Measurements from ENCODE around the gene PHLPP1.

DNA sequence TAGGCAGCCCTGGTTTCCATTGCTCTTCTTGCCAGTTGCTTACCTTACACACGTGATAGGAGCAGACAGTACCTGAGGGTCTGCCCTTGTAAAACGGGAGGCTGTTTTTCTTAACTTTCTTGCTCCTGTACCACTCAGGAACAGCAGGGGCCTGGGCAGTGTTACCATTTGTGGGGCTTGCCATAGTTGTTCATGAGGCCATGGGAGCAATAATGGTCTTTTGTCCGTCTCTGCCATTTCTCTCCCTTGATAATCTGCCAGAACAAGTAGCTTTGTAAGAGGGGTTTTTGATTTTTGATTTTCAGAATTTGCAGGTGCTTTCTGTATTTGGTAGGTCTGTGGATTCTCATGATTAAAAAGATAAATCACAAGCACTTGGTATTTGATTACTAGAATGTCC is 259.0 kb downstream of the PHLPP1 start:
- TF ChIP-seq CTCF (IDR thresholded peaks at IDR 0.05; ENCODE audit: insufficient read depth, low read depth, low read length) (no peak), EZH2 (IDR thresholded peaks at IDR 0.05; ENCODE audit: insufficient read depth, low read length) (no peak)

Data from astrocyte (in vitro differentiated cells and primary cell).